ENCODE data around the gene PRR20A.
"Not testable (repeated sequence)": the region's sequence is repeated elsewhere in the genome, so short reads cannot be mapped to it uniquely, and the experiment has no call there.

PRR20A gene

DNA sequence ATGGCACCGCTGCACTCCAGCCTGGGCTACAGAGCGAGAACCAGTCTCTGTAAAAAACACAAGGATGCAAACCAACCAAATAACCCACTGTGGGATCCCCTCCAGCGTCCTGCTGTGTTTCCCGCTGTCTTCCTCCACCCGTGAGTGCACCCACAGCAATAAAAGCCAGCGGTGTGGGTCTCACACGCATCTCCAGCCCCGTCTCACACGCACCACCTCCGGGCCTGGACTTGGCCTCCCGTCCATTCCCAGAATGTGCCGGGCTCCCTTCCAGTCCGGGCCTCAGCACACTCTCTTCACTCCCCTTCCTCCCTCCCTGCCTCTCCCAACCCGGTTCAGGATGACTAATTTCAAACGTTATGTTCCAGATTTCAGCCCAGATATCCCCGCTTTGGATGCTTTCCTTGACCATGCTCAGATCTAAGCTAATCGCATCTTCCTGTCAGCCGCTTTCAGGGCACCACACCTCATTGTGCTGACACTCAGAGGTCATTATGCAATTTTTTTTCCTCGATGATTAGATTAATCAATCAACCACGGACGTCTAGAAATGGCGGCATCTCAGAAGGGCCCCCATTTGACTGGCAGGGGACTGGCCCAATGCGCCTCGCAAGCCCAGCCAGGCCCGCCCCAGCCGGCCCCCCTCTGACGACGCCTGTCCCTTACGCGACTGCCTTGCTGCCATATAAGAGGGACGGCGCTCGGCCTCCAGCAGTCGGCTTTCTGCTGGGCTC lies at the start of gene PRR20A:
PRR20A (plus strand) TSS at position 684 of the 734 bp plus-strand sequence. CDS start 387 bp downstream, outside the sequence.
- DNase-seq (ENCODE audit: low spot score), result not testable (repeated sequence)

DNA sequence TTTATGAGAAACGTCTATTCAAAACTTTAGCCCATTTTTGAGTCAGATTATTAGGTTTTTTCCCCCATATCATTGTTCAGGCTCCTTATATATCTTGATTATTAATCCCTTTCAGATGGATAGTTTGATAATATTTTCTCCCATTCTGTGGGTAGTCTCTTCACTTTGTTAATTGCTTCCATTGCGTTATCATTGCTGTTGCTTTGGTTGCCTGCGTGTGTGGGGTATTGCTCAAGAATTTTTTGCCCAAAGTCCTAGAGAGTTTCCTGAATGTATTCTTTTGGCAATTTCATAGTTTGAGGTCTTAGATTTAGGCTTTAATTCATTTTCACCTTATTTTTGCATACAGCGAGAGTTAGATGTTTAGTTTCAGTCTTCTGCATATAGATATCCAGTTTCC lies 25.8 kb upstream of the PRR20A start:
- no peak for DNase-seq (ENCODE audit: low spot score)

DNA sequence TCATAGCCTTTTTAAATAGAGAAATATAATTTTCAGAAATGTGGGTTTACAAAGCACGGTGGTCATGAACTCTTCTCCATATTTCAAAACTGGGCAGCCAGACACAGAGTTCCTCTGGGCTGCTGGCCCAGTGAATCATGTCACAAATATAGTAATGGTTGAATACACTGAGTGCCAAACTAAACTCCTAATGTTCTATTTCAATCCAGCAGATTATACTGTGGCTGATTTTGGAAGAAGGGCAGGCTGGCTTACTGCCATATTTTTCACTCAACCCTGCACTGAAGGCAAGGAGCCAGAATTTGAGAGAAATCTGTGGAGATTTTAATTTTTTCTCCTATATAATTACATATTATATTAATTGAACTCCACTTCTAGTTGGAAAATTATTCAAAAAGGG lies 17.0 kb upstream of the PRR20A start:
- no peak for DNase-seq (ENCODE audit: low spot score)

DNA sequence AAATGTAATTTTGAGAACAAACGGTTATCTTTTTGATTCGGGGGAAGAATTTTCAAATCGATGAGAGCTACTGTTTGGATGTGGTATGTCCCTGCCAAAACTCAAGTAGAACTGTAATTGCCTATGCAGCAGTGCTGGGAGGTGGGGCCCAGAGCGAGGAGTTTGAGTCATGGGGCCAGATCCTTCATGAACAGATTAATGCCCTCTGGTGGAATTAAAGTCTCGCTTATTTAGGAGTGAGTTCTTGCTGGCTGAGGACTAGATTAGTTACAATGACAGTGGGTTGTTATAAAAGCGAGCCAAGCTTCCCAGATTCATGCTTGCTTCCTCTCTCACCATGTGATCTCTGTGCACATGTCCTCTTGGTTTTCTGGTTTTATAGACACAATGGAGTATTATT lies 11.8 kb upstream of the PRR20A start:
- no peak for DNase-seq (ENCODE audit: low spot score)

DNA sequence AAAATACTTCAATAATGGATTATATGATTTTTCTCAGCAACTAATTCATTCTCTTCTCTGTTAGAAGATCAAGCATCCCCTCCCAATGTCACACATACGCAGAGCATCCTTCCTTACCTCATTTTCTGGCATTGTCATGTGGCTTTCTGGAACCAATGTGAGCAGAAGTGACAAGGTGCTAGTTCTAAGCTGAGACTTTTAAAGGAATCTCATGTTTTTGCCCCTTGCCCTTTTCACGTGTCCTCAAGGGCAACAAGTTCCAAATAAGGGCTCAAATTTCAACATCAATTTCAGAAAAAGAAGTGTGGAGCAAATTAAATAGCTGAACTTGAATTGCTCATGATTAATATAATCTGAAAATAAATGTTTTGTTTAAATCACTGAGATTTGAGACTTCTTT lies 4.6 kb upstream of the PRR20A start:
- no peak for DNase-seq (ENCODE audit: low spot score)

DNA sequence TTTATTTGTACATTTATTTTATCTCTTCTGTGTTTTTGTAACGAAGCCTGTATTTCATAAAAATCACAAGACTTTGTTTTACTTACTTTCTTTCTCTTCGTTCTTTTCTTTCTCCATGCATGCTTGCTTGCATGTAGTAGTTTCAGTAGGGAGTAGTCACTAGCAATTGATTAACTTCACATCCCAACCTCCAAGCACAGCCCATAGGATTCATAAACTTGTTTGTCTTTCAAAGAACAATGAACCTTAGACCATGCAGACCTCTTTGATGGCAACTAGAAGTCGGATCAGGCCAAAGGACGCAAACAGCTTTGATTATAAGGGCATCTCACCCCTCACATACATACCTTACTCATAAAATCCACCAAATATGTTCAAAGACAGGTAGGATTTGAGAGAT lies 3.1 kb upstream of the PRR20A start:
- no peak for DNase-seq (ENCODE audit: low spot score)

DNA sequence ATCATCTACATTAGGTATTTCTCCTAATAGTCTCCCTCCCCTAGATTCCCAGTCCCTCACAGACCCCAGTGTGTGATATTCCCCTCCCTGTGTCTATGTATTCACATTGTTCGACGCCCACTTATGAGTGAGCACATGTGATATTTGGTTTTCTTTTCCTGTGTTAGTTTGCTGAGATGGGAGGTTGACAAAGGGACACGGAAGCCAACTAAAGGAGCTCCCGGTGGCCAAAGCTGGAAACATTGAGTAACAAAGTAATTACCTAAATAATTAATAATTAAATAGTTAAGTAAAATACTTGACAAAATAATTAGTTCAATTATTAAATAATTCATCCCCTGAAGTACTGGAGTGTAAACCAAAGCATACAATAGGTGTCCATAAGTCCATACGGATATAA lies 1.7 kb upstream of the PRR20A start:
- DNase-seq (ENCODE audit: low spot score), result no peak

DNA sequence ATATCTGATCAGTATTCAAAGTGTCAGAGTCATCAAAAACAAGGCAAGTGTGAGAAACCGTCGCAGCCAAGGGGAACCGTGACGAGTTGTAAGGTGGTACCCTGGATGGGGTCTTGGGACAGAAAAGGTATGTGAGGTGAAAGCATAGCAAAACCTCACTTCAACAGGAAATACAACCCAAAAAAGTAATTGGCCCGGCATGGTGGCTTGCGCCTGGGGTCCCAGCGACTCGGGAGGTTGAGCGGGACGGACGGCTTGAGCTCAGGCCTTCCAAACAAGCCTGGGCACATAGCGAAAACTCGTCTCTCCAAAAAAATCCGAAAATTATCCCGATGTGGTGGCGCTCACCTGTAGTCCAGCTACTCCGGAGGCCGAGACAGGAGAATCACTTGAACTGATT lies 937 bp upstream of the PRR20A start:
- DNase-seq (ENCODE audit: low spot score), result not testable (repeated sequence)

DNA sequence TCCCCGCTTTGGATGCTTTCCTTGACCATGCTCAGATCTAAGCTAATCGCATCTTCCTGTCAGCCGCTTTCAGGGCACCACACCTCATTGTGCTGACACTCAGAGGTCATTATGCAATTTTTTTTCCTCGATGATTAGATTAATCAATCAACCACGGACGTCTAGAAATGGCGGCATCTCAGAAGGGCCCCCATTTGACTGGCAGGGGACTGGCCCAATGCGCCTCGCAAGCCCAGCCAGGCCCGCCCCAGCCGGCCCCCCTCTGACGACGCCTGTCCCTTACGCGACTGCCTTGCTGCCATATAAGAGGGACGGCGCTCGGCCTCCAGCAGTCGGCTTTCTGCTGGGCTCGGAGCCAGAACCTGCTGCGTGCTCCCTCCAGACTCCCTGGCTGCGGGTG lies 6.5 kb downstream of the PRR20A start, which contains the start of gene PRR20B:
PRR20B (plus strand) TSS at position 301 of the 400 bp plus-strand sequence. CDS start 387 bp downstream, outside the sequence.
- DNase-seq (ENCODE audit: low spot score), result not testable (repeated sequence)

DNA sequence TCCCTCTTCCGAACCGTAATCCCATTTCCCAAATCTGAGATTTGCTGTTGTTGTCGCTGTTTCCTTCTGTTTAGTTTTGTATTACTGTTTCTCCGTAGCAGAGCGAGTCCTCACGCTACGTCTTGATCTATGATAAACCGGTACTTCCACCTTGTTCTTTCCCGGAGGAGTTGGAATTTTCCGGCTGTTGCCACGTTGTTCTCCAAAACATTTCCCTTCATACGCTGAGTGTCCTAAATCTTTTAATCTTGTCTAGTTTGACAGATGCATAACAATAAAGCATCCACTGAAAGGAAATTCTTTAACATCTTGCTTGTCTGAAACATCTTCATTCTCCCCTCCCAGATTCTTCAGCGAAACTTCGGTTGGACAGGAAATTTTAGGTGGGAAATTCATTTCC lies 7.4 kb downstream of the PRR20A start:
- DNase-seq (ENCODE audit: low spot score), result not testable (repeated sequence)

DNA sequence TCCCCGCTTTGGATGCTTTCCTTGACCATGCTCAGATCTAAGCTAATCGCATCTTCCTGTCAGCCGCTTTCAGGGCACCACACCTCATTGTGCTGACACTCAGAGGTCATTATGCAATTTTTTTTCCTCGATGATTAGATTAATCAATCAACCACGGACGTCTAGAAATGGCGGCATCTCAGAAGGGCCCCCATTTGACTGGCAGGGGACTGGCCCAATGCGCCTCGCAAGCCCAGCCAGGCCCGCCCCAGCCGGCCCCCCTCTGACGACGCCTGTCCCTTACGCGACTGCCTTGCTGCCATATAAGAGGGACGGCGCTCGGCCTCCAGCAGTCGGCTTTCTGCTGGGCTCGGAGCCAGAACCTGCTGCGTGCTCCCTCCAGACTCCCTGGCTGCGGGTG lies 13.0 kb downstream of the PRR20A start, which contains the start of gene PRR20C:
PRR20C (plus strand) TSS at position 301 of the 400 bp plus-strand sequence. CDS start 387 bp downstream, outside the sequence.
- not testable (repeated sequence) for DNase-seq (ENCODE audit: low spot score)

DNA sequence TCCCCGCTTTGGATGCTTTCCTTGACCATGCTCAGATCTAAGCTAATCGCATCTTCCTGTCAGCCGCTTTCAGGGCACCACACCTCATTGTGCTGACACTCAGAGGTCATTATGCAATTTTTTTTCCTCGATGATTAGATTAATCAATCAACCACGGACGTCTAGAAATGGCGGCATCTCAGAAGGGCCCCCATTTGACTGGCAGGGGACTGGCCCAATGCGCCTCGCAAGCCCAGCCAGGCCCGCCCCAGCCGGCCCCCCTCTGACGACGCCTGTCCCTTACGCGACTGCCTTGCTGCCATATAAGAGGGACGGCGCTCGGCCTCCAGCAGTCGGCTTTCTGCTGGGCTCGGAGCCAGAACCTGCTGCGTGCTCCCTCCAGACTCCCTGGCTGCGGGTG lies 19.6 kb downstream of the PRR20A start, which contains the start of gene PRR20D:
PRR20D (plus strand) TSS at position 301 of the 400 bp plus-strand sequence. CDS start 387 bp downstream, outside the sequence.
- DNase-seq (ENCODE audit: low spot score), result not testable (repeated sequence)

DNA sequence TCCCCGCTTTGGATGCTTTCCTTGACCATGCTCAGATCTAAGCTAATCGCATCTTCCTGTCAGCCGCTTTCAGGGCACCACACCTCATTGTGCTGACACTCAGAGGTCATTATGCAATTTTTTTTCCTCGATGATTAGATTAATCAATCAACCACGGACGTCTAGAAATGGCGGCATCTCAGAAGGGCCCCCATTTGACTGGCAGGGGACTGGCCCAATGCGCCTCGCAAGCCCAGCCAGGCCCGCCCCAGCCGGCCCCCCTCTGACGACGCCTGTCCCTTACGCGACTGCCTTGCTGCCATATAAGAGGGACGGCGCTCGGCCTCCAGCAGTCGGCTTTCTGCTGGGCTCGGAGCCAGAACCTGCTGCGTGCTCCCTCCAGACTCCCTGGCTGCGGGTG lies 26.2 kb downstream of the PRR20A start, which contains the start of gene PRR20E:
PRR20E (plus strand) TSS at position 301 of the 400 bp plus-strand sequence. CDS start 387 bp downstream, outside the sequence.
- not testable (repeated sequence) for DNase-seq (ENCODE audit: low spot score)

DNA sequence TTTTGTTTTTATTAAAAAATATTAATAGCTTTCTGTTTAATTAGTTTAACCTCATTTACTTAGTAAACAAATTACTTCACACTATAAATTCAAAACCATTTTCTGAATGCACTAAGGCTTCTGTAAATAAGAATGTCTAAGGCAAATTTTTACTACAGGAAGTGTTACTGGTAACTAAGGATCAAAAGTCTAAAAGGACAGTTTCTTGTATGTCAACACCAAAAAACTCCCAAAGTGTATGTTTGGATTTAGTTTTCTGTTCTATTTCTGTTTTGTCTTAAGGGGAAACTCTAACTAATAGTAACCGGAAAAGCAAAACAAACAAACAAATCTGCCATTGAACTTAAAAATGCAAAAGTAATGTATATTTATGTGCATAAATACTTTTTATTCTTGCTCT lies 50.9 kb downstream of the PRR20A start:
- no peak for DNase-seq (ENCODE audit: low spot score)

Measured in CD4-positive, alpha-beta T cell treated with Interleukin-6 at 100 ng/mL for 8 hours (primary cell).